GM21381 (cell line): Measurements from ENCODE around the gene ZNF837.

ENCODE experiments used
- ATAC-seq: cut with Tn5 transposase; IDR thresholded peaks from one replicate; pipeline ENCODE4 v1.9.1; 2021; ENCODE audit warnings: mild to moderate bottlenecking, moderate library complexity; ENCODE audit not compliant: unreplicated experiment

ZNF837 gene

GRCh38 chr19:58372311-58373133, 8.3 kb downstream of the ZNF837 start:
- no peak for ATAC-seq

GRCh38 chr19:58368561-58369360, 12.1 kb downstream of the ZNF837 start:
- no peak for ATAC-seq

DNA sequence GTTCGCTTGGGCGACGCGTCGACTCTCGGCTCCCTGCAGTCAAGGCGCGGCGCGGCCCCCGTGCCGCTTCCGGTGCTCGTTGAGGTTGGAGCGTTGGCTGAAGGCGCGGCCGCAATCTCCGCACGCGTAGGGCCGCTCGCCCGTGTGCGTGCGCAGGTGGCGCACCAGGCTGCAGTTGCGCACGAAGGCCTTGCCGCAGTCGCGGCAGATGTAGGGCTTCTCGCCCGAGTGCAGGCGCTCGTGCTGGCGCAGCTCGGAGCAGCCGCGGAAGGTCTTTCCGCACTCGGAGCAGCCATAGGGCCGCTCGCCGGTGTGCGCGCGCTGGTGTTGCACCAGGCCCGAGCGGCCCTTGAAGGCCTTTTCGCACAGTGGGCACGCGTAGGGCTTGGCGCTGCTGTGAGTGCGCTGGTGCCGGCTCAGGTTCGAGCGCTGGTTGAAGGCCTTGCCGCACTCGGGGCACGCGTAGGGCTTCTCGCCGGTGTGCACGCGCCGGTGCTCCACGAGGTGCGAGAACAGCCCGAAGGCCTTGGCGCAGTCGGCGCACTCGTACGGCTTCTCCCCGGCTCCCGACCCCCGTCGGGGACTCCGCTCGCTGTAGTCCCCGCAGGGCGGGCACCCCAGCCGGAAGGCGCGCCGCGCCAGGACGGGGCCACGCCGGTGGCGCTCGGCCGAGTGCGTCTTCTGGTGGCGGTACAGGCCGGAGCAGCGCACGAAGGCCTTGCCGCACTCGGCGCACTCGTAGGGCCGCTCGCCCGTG, 13.0 kb downstream of the ZNF837 start:
- no peak for ATAC-seq

GRCh38 chr19:58366585-58367430, 14.0 kb downstream of the ZNF837 start:
- no peak for ATAC-seq

GRCh38 chr19:58364146-58364545, 16.7 kb downstream of the ZNF837 start:
- ATAC-seq = no peak

GRCh38 chr19:58362272-58362994, 18.4 kb downstream of the ZNF837 start, which contains the start of gene ZNF497:
ZNF497 (minus strand) TSS chr19:58362751; CDS start chr19:58357635, 5,116 bp downstream.
- peak; percentile 84 for ATAC-seq

DNA sequence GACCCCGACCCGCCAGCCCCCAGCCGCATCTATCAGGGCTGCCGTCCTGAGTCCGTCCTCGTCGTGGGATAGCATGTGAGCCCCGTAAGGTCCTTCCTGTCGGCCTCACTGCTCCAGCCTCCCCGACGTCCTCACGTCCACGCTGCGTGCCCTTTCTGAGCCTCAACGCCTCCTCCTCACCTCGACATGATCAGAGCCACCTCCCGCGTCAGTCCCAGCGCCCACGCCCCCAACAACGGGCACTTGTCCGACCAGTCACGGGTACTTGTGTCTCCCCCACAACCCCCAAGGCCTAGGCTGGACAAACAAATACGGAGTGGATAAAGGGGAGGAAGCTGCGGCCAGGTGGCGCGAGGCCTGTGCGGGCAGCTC, 18.9 kb downstream of the ZNF837 start:
- peak; percentile 15 for ATAC-seq

- no peak for ATAC-seq
Measured at GRCh38 chr19:58357481-58358145, 23.2 kb downstream of the ZNF837 start.

- no peak for ATAC-seq
Measured at GRCh38 chr19:58356766-58357480, 23.9 kb downstream of the ZNF837 start.

GRCh38 chr19:58355908-58356765, 24.7 kb downstream of the ZNF837 start:
- ATAC-seq = no peak

GRCh38 chr19:58355215-58355796, 25.5 kb downstream of the ZNF837 start:
- no peak for ATAC-seq

DNA sequence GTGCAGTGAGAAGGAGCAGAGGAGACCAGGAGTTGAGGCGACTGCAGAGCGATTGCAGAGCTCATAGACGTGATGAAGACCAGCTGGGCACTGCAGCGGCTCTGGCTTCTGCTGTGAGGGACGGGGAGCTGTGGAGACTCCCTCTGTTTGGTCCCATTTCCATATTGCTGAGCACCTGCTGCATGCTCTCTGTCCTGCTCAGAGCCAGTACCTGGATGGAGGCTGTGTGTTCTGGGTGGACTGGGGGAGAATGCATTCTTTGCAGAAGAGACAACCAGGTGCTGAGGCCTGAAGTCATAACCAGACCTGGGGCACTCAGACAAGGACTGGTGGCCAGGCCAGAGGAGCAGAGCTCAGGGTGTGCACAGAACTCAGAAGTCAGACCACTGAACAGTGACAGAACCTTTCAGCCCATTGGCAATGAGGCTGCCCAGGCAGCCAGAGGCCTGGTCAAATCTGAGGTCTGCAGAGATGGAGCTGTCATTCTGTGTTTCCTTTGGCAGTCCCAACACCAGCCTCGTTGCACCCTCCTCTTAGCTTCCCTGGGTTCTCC, 26.3 kb downstream of the ZNF837 start:
- no peak for ATAC-seq

GRCh38 chr19:58353717-58354477, 26.9 kb downstream of the ZNF837 start:
- ATAC-seq = no peak

- ATAC-seq = no peak
Measured at GRCh38 chr19:58352760-58353671, 27.8 kb downstream of the ZNF837 start, which contains the start of gene A1BG. A1BG (minus strand) TSS chr19:58353492; CDS start chr19:58353437, 55 bp downstream.
